ENCODE measurements around the gene DDA1.

DNA sequence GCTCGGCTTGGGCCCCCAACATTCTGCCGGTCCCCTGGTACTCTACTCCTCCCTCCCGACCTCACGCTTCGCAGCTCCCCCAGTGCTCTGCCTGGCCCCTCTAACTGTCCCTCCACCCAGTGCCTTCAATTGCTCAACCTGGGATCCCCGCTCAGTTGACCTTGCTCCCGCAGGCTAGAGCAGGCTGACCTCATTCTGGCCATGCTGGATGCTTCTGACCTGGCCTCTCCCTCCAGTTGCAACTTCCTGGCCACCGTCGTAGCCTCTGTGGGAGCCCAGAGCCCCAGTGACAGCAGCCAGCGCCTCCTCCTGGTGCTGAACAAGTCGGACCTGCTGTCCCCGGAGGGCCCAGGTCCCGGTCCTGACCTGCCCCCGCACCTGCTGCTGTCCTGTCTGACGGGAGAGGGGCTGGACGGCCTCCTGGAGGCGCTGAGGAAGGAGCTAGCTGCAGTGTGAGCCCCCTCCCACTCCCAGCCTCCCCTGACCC lies 31.6 kb downstream of the DDA1 start:
- TF ChIP-seq CTCF (IDR thresholded peaks at IDR 0.05; ENCODE audit: borderline replicate concordance, extremely low read depth, low read length, poor library complexity, severe bottlenecking) (no peak), EZH2 (IDR thresholded peaks at IDR 0.05; ENCODE audit: borderline replicate concordance, low read depth, low read length, severe bottlenecking) (no peak)
